Breast epithelium (tissue), 3 donors: ENCODE results near the gene LMNTD1.

ENCODE experiments used
- POLR2A ChIP-seq: fragments of 450-650 bp; IDR thresholded peaks from one replicate; pipeline ENCODE4 v1.6.1; 2016; ENCODE audit warnings: antibody characterized with exemption, mild to moderate bottlenecking, moderate library complexity
- POLR2AphosphoS5 ChIP-seq, 3 donors: sonication (generic); formaldehyde crosslinking; IDR thresholded peaks; one replicate each; pipeline ENCODE4 v1.6.1; 2017; ENCODE audit warnings: antibody characterized with exemption in 3 of 3
- TF ChIP-seq, protein P1 (sequence below), 3 donors: fragments of 450-650 bp; IDR thresholded peaks; one replicate each; pipeline ENCODE4 v1.5.1; 2016 to 2017; ENCODE audit warnings: antibody characterized with exemption in 3 of 3, mild to moderate bottlenecking in 3 of 3, moderate library complexity in 3 of 3

DNA sequence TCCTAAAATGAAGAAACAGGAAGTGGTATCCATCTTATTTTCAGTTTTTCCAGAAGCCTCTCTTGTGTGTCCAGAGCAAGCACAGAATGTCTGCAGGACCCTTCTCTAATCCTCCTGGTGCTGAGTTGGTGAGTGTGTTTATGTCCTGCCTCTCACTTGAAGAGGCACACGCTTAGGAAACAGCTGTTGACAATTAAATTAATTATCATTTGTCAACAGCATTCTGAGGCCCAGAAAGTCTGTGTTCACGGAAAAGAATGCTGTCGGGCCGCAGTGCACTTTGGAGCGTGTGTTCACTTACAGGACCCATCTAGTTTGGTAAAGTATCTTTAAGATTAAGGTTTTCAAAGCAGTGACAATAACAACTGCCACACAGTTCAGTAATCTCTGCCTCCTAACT lies 70.5 kb downstream of the LMNTD1 start:
- TF ChIP-seq POLR2A (no peak), POLR2AphosphoS5 (IDR thresholded peaks at IDR 0.05) (no peak)
- TF ChIP-seq, protein P1, sequence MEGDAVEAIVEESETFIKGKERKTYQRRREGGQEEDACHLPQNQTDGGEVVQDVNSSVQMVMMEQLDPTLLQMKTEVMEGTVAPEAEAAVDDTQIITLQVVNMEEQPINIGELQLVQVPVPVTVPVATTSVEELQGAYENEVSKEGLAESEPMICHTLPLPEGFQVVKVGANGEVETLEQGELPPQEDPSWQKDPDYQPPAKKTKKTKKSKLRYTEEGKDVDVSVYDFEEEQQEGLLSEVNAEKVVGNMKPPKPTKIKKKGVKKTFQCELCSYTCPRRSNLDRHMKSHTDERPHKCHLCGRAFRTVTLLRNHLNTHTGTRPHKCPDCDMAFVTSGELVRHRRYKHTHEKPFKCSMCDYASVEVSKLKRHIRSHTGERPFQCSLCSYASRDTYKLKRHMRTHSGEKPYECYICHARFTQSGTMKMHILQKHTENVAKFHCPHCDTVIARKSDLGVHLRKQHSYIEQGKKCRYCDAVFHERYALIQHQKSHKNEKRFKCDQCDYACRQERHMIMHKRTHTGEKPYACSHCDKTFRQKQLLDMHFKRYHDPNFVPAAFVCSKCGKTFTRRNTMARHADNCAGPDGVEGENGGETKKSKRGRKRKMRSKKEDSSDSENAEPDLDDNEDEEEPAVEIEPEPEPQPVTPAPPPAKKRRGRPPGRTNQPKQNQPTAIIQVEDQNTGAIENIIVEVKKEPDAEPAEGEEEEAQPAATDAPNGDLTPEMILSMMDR (IDR thresholded peaks at IDR 0.05) = no peak
